ENCODE data around the gene CDK5R1. TPM values are rescaled to one million over a fixed set of nuclear protein-coding genes. Genes with fewer than 3 reads are reported as not detected.

The CDK5R1 gene
- total RNA-seq, 1 experiment from 2014 or later: 0.26 TPM

- Histone ChIP-seq H3K4me2 (ENCODE audit: low read depth, low read length, poor library complexity, severe bottlenecking) (no peak overlapping the region), H3K27ac (ENCODE audit: low read length) (no peak overlapping the region), H3K36me3 (ENCODE audit: insufficient read depth, low read length) (no peaks in the 10 kb centered on the region), H3K79me2 (ENCODE audit: low read length) (no peaks in the 10 kb centered on the region), H3K27me3 (ENCODE audit: low read length) (no peaks in the 10 kb centered on the region), H3K4me1 (ENCODE audit: low read length) (peaks cover 6% of the 10 kb centered on the region), H3K4me3 (ENCODE audit: low read length) (no peak overlapping the region), H4K20me1 (ENCODE audit: insufficient read depth, low read depth, low read length) (no peaks in the 10 kb centered on the region), H3K9me2 (replicated peaks; ENCODE audit: insufficient read depth, low read length) (no peaks in the 10 kb centered on the region), H3K9me3 (ENCODE audit: low read length) (no peaks in the 10 kb centered on the region), H2AFZ (ENCODE audit: low read length) (no peak overlapping the region), H3K9ac (ENCODE audit: low read length) (no peak overlapping the region)
- no peak for DNase-seq
Measured at GRCh38 chr17:32517982-32518381, 31.2 kb downstream of the CDK5R1 start.

GRCh38 chr17:32518646-32519227 is 31.9 kb downstream of the CDK5R1 start:
- Histone ChIP-seq H3K27ac (ENCODE audit: low read length) (no peak overlapping the region), H3K4me1 (ENCODE audit: low read length) (peaks cover 13% of the 10 kb centered on the region), H3K27me3 (ENCODE audit: low read length) (no peaks in the 10 kb centered on the region), H3K9me2 (replicated peaks; ENCODE audit: insufficient read depth, low read length) (no peaks in the 10 kb centered on the region), H3K79me2 (ENCODE audit: low read length) (no peaks in the 10 kb centered on the region), H2AFZ (ENCODE audit: low read length) (no peak overlapping the region), H3K9ac (ENCODE audit: low read length) (no peak overlapping the region), H3K36me3 (ENCODE audit: insufficient read depth, low read length) (no peaks in the 10 kb centered on the region), H4K20me1 (ENCODE audit: insufficient read depth, low read depth, low read length) (no peaks in the 10 kb centered on the region), H3K9me3 (ENCODE audit: low read length) (no peaks in the 10 kb centered on the region), H3K4me2 (ENCODE audit: low read depth, low read length, poor library complexity, severe bottlenecking) (no peak overlapping the region), H3K4me3 (ENCODE audit: low read length) (no peak overlapping the region)
- no peak for DNase-seq

GRCh38 chr17:32519228-32520103 is 32.7 kb downstream of the CDK5R1 start:
- Histone ChIP-seq H3K4me3 (ENCODE audit: low read length) (no peak overlapping the region), H3K27me3 (ENCODE audit: low read length) (no peaks in the 10 kb centered on the region), H3K4me2 (ENCODE audit: low read depth, low read length, poor library complexity, severe bottlenecking) (no peak overlapping the region), H3K79me2 (ENCODE audit: low read length) (no peaks in the 10 kb centered on the region), H4K20me1 (ENCODE audit: insufficient read depth, low read depth, low read length) (no peaks in the 10 kb centered on the region), H3K27ac (ENCODE audit: low read length) (no peak overlapping the region), H3K4me1 (ENCODE audit: low read length) (peaks cover 13% of the 10 kb centered on the region), H3K36me3 (ENCODE audit: insufficient read depth, low read length) (no peaks in the 10 kb centered on the region), H3K9me3 (ENCODE audit: low read length) (no peaks in the 10 kb centered on the region), H3K9ac (ENCODE audit: low read length) (no peak overlapping the region), H3K9me2 (replicated peaks; ENCODE audit: insufficient read depth, low read length) (no peaks in the 10 kb centered on the region), H2AFZ (ENCODE audit: low read length) (no peak overlapping the region)
- no peak for DNase-seq

- Histone ChIP-seq H2AFZ (ENCODE audit: low read length) (no peak overlapping the region), H3K9me2 (replicated peaks; ENCODE audit: insufficient read depth, low read length) (no peaks in the 10 kb centered on the region), H3K27ac (ENCODE audit: low read length) (no peak overlapping the region), H3K4me3 (ENCODE audit: low read length) (no peak overlapping the region), H4K20me1 (ENCODE audit: insufficient read depth, low read depth, low read length) (no peaks in the 10 kb centered on the region), H3K9me3 (ENCODE audit: low read length) (no peaks in the 10 kb centered on the region), H3K27me3 (ENCODE audit: low read length) (no peaks in the 10 kb centered on the region), H3K79me2 (ENCODE audit: low read length) (no peaks in the 10 kb centered on the region), H3K4me1 (ENCODE audit: low read length) (peaks cover 13% of the 10 kb centered on the region), H3K9ac (ENCODE audit: low read length) (no peak overlapping the region), H3K4me2 (ENCODE audit: low read depth, low read length, poor library complexity, severe bottlenecking) (no peak overlapping the region), H3K36me3 (ENCODE audit: insufficient read depth, low read length) (no peaks in the 10 kb centered on the region)
- no peak for DNase-seq
Measured at GRCh38 chr17:32520104-32520701, 33.4 kb downstream of the CDK5R1 start.

- no peak overlapping the region for H3K27ac ChIP-seq (ENCODE audit: low read length)
- peaks cover 13% of the 10 kb centered on the region for H3K4me1 ChIP-seq (ENCODE audit: low read length)
- H3K9me3 ChIP-seq (ENCODE audit: low read length): no peaks in the 10 kb centered on the region
- no peak for DNase-seq
- H3K4me3 ChIP-seq (ENCODE audit: low read length): no peak overlapping the region
- H3K4me2 ChIP-seq (ENCODE audit: low read depth, low read length, poor library complexity, severe bottlenecking): no peak overlapping the region
- no peak overlapping the region for H3K9ac ChIP-seq (ENCODE audit: low read length)
- no peak overlapping the region for H2AFZ ChIP-seq (ENCODE audit: low read length)
- no peaks in the 10 kb centered on the region for H4K20me1 ChIP-seq (ENCODE audit: insufficient read depth, low read depth, low read length)
- H3K27me3 ChIP-seq (ENCODE audit: low read length): no peaks in the 10 kb centered on the region
- H3K9me2 ChIP-seq (replicated peaks; ENCODE audit: insufficient read depth, low read length): no peaks in the 10 kb centered on the region
- H3K36me3 ChIP-seq (ENCODE audit: insufficient read depth, low read length): no peaks in the 10 kb centered on the region
- H3K79me2 ChIP-seq (ENCODE audit: low read length): no peaks in the 10 kb centered on the region
Measured at GRCh38 chr17:32520737-32521404, 34.1 kb downstream of the CDK5R1 start.

GRCh38 chr17:32523017-32523680 is 36.4 kb downstream of the CDK5R1 start:
- Histone ChIP-seq H3K4me2 (ENCODE audit: low read depth, low read length, poor library complexity, severe bottlenecking) (peak overlapping the region; percentile 34), H3K9me2 (replicated peaks; ENCODE audit: insufficient read depth, low read length) (no peaks in the 10 kb centered on the region), H3K4me1 (ENCODE audit: low read length) (peaks cover 13% of the 10 kb centered on the region), H3K27me3 (ENCODE audit: low read length) (no peaks in the 10 kb centered on the region), H4K20me1 (ENCODE audit: insufficient read depth, low read depth, low read length) (no peaks in the 10 kb centered on the region), H3K4me3 (ENCODE audit: low read length) (peak overlapping the region; percentile 7; the same call in 1 of the 2 replicates), H2AFZ (ENCODE audit: low read length) (no peak overlapping the region), H3K79me2 (ENCODE audit: low read length) (no peaks in the 10 kb centered on the region), H3K9me3 (ENCODE audit: low read length) (no peaks in the 10 kb centered on the region), H3K9ac (ENCODE audit: low read length) (no peak overlapping the region; the same call in 1 of the 2 replicates), H3K27ac (ENCODE audit: low read length) (no peak overlapping the region), H3K36me3 (ENCODE audit: insufficient read depth, low read length) (no peaks in the 10 kb centered on the region)
- peak; percentile 65 for DNase-seq

- DNase-seq: no peak
- H3K4me3 ChIP-seq (ENCODE audit: low read length): no peak overlapping the region
- H3K27ac ChIP-seq (ENCODE audit: low read length): no peak overlapping the region
- H3K4me1 ChIP-seq (ENCODE audit: low read length): peaks cover 13% of the 10 kb centered on the region
- H3K9me3 ChIP-seq (ENCODE audit: low read length): no peaks in the 10 kb centered on the region
- H3K9ac ChIP-seq (ENCODE audit: low read length): no peak overlapping the region
- H3K36me3 ChIP-seq (ENCODE audit: insufficient read depth, low read length): no peaks in the 10 kb centered on the region
- H3K4me2 ChIP-seq (ENCODE audit: low read depth, low read length, poor library complexity, severe bottlenecking): no peak overlapping the region
- H4K20me1 ChIP-seq (ENCODE audit: insufficient read depth, low read depth, low read length): no peaks in the 10 kb centered on the region
- H3K9me2 ChIP-seq (replicated peaks; ENCODE audit: insufficient read depth, low read length): no peaks in the 10 kb centered on the region
- no peaks in the 10 kb centered on the region for H3K79me2 ChIP-seq (ENCODE audit: low read length)
- H3K27me3 ChIP-seq (ENCODE audit: low read length): no peaks in the 10 kb centered on the region
- no peak overlapping the region for H2AFZ ChIP-seq (ENCODE audit: low read length)
Measured at GRCh38 chr17:32523827-32524552, 37.2 kb downstream of the CDK5R1 start.
